Astrocyte (in vitro differentiated cells and primary cell): Measurements from ENCODE around the gene CAPZA2.

Experiments used
- EZH2 ChIP-seq: IDR thresholded peaks from 2 replicates; pipeline ENCODE4 v1.6.1; 2012; ENCODE audit warnings: mild to moderate bottlenecking, low read length, inconsistent platforms; ENCODE audit not compliant: insufficient read depth
- TF ChIP-seq, protein P1 (sequence below): IDR thresholded peaks from 2 replicates; pipeline ENCODE4 v1.5.1; 2011; ENCODE audit warnings: low read depth, mild to moderate bottlenecking, inconsistent platforms, low read length, moderate library complexity; ENCODE audit not compliant: insufficient read depth

- TF ChIP-seq, protein P1, sequence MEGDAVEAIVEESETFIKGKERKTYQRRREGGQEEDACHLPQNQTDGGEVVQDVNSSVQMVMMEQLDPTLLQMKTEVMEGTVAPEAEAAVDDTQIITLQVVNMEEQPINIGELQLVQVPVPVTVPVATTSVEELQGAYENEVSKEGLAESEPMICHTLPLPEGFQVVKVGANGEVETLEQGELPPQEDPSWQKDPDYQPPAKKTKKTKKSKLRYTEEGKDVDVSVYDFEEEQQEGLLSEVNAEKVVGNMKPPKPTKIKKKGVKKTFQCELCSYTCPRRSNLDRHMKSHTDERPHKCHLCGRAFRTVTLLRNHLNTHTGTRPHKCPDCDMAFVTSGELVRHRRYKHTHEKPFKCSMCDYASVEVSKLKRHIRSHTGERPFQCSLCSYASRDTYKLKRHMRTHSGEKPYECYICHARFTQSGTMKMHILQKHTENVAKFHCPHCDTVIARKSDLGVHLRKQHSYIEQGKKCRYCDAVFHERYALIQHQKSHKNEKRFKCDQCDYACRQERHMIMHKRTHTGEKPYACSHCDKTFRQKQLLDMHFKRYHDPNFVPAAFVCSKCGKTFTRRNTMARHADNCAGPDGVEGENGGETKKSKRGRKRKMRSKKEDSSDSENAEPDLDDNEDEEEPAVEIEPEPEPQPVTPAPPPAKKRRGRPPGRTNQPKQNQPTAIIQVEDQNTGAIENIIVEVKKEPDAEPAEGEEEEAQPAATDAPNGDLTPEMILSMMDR, result no peak
- no peak for TF ChIP-seq EZH2
These were observed 23.3 kb downstream of the CAPZA2 start for GRCh38 chr7:116885724-116886123.
